ENCODE results near the gene CPTP.

The CPTP gene

DNA sequence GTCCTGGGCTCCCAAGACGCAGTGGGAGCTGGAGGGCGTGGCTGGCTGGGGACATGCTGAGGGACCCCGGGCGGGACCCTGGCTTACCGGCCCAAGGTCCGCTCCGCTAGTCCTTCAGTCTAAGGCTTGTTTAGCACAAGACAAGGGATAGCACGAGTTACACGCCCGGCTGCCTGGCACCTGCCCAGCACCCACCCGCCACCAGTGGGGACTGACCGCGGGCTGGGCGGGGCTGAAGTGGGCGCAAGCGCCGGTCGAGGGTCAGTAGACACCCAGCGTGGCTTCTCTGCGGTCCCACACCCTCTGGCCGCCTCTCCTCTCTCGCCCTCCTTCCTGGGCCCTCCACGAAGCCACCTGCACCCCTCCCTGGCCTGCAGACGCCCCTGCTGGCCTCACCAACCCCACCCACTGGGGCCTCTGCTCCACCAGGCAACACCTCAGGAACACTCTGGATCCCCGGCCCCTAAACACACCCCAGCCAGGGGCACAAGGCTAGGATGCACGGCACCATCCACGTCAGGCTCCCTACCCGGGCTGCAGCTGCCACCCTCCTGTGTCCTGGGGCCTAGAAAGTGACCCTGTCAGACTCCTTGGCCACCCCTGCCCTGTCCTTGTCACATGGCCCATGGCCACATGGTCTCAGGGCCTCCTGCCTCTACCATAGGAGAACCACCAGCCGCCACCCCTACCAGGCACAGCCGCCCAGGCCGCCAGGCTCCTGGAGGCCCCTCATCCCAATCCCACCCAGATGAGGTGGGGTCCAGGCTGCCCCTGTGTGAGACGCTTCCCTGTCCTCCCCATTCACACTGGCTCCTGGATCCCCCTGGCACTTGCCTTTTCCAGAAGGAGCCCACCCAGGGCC, 12.6 kb downstream of the CPTP start:
- DNase-seq, result no peak

GRCh38 chr1:1337793-1338147, 13.2 kb downstream of the CPTP start:
- no peak for DNase-seq

DNA sequence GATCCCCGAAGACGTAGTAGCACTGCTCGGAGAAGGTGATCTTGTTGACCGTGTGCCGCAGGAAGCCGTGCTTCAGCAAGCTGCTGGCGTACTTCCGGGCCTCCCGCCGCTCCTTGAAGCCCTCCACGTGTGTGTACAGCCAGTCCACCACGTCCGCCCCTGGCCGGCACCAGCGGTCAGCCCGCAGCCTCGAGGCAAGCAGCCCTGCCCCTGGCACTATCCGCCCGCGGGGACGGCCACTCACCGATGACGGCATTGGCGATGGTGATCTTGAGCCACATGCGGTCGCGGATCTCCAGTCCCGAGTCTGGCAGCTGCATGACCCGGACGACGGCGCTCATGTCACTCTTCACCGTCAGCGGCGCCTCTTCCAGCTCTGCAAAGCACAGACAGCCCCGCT, 13.7 kb downstream of the CPTP start:
- no peak for DNase-seq

DNA sequence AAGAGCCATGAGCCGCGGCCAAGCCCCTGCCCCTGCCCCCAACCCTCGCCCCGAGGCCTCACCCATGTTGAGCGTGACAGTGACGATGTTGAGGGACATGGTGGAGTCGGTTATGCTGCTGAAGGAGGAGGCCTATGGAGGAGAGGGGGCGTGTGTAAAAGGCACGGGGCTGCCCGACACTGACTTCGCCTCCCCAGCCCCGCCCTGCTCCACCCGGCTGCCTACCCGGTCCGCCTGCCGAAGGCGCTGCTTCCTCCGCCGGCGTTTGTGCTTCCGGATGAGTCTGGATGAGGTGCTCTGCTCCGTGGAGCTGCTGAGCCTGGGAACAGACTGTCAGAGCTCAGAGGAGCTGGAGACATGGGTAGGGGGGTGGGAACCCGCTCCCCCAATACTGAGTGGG, 15.6 kb downstream of the CPTP start:
- DNase-seq, result no peak

- no peak for DNase-seq
Observed at GRCh38 chr1:1340791-1341548, 16.4 kb downstream of the CPTP start.

DNA sequence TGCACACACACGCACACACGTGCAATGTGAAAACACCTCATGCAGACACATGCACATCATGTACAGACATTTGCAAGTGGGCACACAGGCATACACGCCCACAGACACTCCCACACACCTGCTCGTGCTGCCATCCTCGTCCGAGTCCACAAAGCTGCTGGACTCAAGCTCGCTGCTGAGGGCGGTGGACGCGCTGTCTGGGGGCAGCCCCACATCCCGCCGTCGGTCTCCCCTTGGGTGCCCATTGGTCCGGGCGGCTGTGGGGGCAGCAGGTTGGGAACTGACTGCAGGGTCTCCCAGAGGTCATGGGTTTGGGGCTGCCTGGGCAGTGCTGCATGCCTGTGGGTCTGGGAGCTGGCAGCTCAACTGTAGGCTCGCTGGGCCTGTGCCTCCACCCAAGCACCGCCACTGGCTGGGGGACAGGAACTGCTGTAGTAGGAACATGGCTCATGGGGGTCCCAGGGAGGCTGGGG, 17.0 kb downstream of the CPTP start:
- no peak for DNase-seq

- no peak for DNase-seq
Observed at GRCh38 chr1:1342061-1342562, 17.5 kb downstream of the CPTP start.

GRCh38 chr1:1342584-1343115, 18.0 kb downstream of the CPTP start:
- DNase-seq, result no peak

DNA sequence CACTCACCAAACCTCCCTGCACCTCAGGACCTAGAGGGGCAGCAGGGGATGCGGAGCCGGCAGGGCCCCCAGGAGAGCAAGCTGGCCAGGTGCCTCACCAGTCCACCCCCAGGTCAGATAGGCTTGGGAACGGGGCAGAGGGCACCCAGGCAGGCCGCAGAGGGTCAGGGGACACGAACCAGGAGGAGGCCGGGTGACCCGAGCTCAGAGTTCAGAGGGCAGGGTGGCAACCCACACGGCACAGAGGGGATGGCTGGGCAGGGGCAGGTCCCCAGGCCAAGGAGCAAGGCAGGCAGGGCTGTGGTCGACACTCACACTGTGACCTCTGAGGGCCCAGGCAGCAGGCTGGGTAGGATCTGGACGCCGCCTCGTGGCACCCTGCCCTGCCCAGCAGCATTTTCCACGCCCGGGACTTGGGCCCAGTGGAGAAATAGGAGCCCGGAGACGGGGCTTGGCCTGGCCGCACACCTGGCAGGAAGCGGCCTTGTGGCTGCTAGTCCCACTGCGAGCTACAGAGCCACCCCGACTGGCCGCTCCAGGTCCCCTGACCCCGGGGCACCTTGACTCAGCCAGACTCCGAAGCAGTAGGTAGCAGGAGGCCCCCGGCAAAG, 19.3 kb downstream of the CPTP start:
- DNase-seq, result no peak

DNA sequence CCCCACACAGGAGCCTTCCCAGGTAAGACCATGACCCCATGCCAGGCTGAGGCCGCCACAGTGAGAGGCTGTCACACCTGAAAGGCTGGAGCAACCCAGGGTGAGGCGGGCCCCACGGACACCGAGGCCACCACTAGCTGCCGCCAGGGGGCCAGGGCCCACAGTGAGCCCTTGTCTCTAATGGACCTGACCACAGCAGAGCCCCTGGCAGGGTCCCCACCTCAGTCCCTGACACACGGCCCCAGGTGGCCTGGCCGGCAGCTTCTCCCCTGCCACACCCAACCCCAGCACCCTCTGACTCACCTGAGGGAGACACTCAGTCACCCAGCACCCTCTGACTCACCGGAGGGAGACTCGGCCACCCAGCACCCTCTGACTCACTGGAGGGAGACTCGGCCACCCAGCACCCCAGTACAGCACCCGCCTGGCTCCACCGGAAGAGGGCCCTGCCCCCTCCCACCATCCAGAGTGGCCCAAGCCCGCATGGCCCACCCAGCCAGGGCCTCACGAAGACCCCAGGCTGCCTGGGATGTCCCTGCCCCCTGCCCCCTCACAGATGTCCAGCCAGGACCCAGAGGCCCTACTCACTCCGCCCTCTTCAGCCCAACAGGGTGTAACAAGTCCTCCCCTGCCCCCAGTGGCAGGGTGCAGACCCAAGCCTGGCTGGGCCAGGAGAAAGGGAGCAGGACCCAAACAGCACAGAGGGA, 20.2 kb downstream of the CPTP start:
- DNase-seq, result peak; percentile 26 to 30

DNA sequence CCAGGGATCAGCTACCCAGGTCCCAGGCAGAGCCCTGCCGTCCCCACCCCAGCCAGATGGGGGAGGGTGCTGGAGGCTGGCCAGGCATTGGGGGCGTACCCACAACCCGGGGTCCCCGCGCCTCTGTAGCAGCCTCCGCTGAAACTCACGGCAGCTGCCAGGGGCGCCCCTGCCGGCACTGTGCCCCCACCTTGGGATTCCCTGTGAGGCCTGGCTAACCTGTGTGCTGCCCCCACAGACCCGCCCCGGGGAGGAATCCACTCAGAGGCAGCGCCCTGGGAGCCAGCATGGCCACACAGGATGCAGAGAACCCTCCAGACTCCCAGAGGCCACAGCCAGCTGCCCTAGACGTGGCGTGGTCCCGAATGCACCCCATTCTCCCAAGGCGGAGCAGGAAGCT, 20.8 kb downstream of the CPTP start:
- no peak for DNase-seq

DNA sequence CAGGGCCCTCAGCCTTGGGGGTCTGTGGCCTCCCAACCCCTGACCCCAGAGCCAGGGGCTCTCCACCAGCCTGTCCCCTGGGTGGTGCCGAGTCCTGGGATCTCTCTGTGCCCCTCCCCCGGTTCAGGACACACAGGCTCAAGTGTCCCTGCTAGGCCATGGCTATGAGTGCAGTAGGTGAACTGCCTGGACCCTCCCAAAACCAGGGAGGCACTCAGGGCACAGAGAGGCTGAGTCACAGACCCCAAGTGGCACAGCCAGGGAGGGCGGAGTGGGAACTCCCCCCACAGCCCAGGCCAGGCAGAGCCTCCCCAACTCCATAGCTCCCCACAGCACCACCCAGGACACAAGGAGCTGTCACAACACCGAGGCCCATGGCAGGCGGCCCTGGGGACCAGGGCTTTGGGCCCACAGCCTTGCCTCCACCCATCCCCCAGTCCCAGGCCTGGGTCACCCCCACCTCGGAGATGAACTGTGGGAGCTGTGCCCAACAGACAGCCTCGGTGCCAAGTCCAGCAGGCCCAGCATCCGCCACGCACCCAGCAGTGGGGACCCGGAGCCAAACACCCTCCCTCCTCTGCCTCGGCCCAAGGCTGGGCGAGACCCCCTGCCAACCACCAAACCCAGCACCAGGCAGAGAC, 21.4 kb downstream of the CPTP start:
- no peak for DNase-seq

GRCh38 chr1:1346501-1346890, 21.9 kb downstream of the CPTP start:
- DNase-seq, result no peak

DNA sequence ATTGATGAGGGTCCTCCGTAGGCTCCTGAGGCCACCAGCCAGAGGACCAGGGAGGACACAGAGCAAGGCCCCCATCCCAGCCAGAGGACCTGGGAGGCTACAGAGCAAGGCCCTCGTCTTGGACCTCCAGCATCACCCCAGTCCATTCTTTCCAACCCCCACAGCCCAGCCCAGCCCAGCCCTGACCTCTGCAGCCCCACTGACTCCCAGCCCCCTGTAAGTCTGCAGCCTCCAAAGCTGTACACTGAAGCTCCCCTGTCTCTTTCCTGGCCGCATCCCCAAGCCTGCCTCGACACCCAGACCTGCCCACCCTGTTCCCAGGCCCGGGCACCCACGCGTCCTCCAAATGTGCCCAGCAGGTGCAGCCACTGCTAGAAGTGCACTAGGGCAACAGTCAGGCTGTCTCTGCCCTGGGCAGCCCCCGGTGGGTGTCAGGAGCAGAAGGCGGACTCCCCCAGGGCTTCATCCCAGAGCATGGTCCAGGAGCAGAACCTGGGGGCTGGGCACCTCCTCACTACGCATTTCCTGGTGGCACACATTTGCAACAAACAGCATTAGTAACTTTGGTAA, 22.5 kb downstream of the CPTP start:
- no peak for DNase-seq

- no peak for DNase-seq
Observed at GRCh38 chr1:1347663-1348419, 23.2 kb downstream of the CPTP start.

GRCh38 chr1:1348420-1349255, 24.0 kb downstream of the CPTP start:
- DNase-seq, result no peak

GRCh38 chr1:1349256-1350012, 24.8 kb downstream of the CPTP start, which contains the start of gene DVL1:
TSS of gene DVL1 (minus strand) at chr1:1349418. CDS start at chr1:1349065, 353 bp downstream.
- DNase-seq, result no peak

- no peak for DNase-seq
Observed at GRCh38 chr1:1351511-1352427, 27.2 kb downstream of the CPTP start.
